NT2/D1 (cell line): Measurements from ENCODE around the gene NOTCH1.

Experiments
- DNase-seq: peaks from one replicate; pipeline ENCODE4 v3.0.0-alpha.2; 2011; ENCODE audit warnings: low read depth, low spot score
- H3K27me3 ChIP-seq: 2 replicates; pipeline ENCODE4 v1.6.0; 2011; ENCODE audit warnings: mild to moderate bottlenecking; ENCODE audit not compliant: insufficient read length, insufficient read depth
- H3K36me3 ChIP-seq: 2 replicates; pipeline ENCODE4 v1.6.1; 2011; ENCODE audit warnings: mild to moderate bottlenecking, low read length, mixed read lengths; ENCODE audit not compliant: insufficient read depth, insufficient read length
- H3K4me1 ChIP-seq: 2 replicates; pipeline ENCODE4 v1.5.1; 2011; ENCODE audit not compliant: insufficient read depth, insufficient read length
- H3K4me3 ChIP-seq: 2 replicates; pipeline ENCODE4 v1.5.1; 2011; ENCODE audit warnings: low read depth; ENCODE audit not compliant: insufficient read length
- H3K9ac ChIP-seq: 2 replicates; pipeline ENCODE4 v1.6.0; 2011; ENCODE audit warnings: low read depth; ENCODE audit not compliant: insufficient read length
- H3K9me3 ChIP-seq: 2 replicates; pipeline ENCODE4 v1.5.1; 2011; ENCODE audit warnings: mild to moderate bottlenecking, low read length; ENCODE audit not compliant: insufficient read depth
- SUZ12 ChIP-seq: IDR thresholded peaks from 2 replicates; pipeline ENCODE4 v1.6.1; 2011; ENCODE audit not compliant: insufficient read length, insufficient read depth; ENCODE audit errors: extremely low read depth
- YY1 ChIP-seq: IDR thresholded peaks from 2 replicates; pipeline ENCODE4 v1.6.1; 2011; ENCODE audit not compliant: insufficient read length, insufficient read depth
- ZNF274 ChIP-seq: IDR thresholded peaks from 2 replicates; pipeline ENCODE4 v1.6.1; 2011; ENCODE audit warnings: mild to moderate bottlenecking, low read depth, low read length

The NOTCH1 gene

GRCh38 chr9:136588663-136589464 is 43.0 kb upstream of the NOTCH1 start:
- peak overlapping the region; percentile 22 for H3K4me3 ChIP-seq
- DNase-seq: no peak

GRCh38 chr9:136587944-136588662 is 42.3 kb upstream of the NOTCH1 start:
- Histone ChIP-seq H3K9ac (peak overlapping the region; percentile 54), H3K36me3 (no peaks in the 10 kb centered on the region), H3K4me3 (peak overlapping the region; percentile 31), H3K27me3 (peaks cover 6% of the 10 kb centered on the region), H3K9me3 (no peaks in the 10 kb centered on the region), H3K4me1 (peaks cover 32% of the 10 kb centered on the region)
- TF ChIP-seq SUZ12 (no peak), YY1 (no peak), ZNF274 (no peak)
- peak; percentile 89 for DNase-seq

More at GRCh38 chr9:136588663-136589464, 43.0 kb upstream of the NOTCH1 start:
- Histone ChIP-seq H3K9ac (peak overlapping the region; percentile 43), H3K4me1 (peaks cover 29% of the 10 kb centered on the region), H3K36me3 (no peaks in the 10 kb centered on the region), H3K27me3 (peaks cover 6% of the 10 kb centered on the region), H3K9me3 (no peaks in the 10 kb centered on the region)
- TF ChIP-seq SUZ12 (no peak), ZNF274 (no peak), YY1 (no peak)

- peaks cover 32% of the 10 kb centered on the region for H3K4me1 ChIP-seq
- H3K9ac ChIP-seq: peak overlapping the region; percentile 70
- DNase-seq: no peak
- no peaks in the 10 kb centered on the region for H3K36me3 ChIP-seq
- peaks cover 6% of the 10 kb centered on the region for H3K27me3 ChIP-seq
- peak overlapping the region; percentile 31 for H3K4me3 ChIP-seq
- H3K9me3 ChIP-seq: no peaks in the 10 kb centered on the region
- TF ChIP-seq SUZ12 (no peak), YY1 (no peak), ZNF274 (no peak)
These were observed 41.5 kb upstream of the NOTCH1 start for GRCh38 chr9:136587145-136587943.

- no peak overlapping the region for H3K9ac ChIP-seq
- no peak overlapping the region for H3K4me3 ChIP-seq
- no peak for DNase-seq
- H3K27me3 ChIP-seq: peaks cover 6% of the 10 kb centered on the region
- no peaks in the 10 kb centered on the region for H3K36me3 ChIP-seq
- no peaks in the 10 kb centered on the region for H3K9me3 ChIP-seq
- TF ChIP-seq YY1: no peak
- TF ChIP-seq ZNF274: no peak
- H3K4me1 ChIP-seq: peaks cover 32% of the 10 kb centered on the region
These were observed 40.6 kb upstream of the NOTCH1 start for GRCh38 chr9:136586391-136586953.

GRCh38 chr9:136585531-136586120 is 39.8 kb upstream of the NOTCH1 start:
- DNase-seq: no peak
- Histone ChIP-seq H3K36me3 (no peaks in the 10 kb centered on the region), H3K27me3 (peaks cover 6% of the 10 kb centered on the region), H3K9ac (peak overlapping the region; percentile 18), H3K4me3 (no peak overlapping the region), H3K9me3 (no peaks in the 10 kb centered on the region), H3K4me1 (peaks cover 32% of the 10 kb centered on the region)
- TF ChIP-seq ZNF274 (no peak), SUZ12 (no peak), YY1 (no peak)

- no peak overlapping the region for H3K9ac ChIP-seq
- H3K36me3 ChIP-seq: no peaks in the 10 kb centered on the region
- no peak overlapping the region for H3K4me3 ChIP-seq
- peaks cover 29% of the 10 kb centered on the region for H3K4me1 ChIP-seq
- H3K9me3 ChIP-seq: no peaks in the 10 kb centered on the region
- DNase-seq: no peak
- TF ChIP-seq YY1: no peak
- TF ChIP-seq SUZ12: no peak
- TF ChIP-seq ZNF274: no peak
- H3K27me3 ChIP-seq: peaks cover 6% of the 10 kb centered on the region
These were observed 39.1 kb upstream of the NOTCH1 start for GRCh38 chr9:136584934-136585333.
